Panc1 (cell line): ENCODE data around the gene USP10.

Experiments used
- CTCF ChIP-seq: fragments of 450-650 bp; IDR thresholded peaks from 2 replicates; pipeline ENCODE4 v1.5.1; 2017; ENCODE audit warnings: mild to moderate bottlenecking
- REST ChIP-seq, 2 experiments: IDR thresholded peaks; 2 replicates each; pipeline ENCODE4 v1.6.1; 2011 to 2012; ENCODE audit warnings: low read depth in 2 of 2, control low read depth in 1 of 2, low read length in 1 of 2, mild to moderate bottlenecking in 1 of 2, moderate library complexity in 1 of 2; ENCODE audit not compliant: insufficient read depth in 1 of 2

GRCh38 chr16:84780544-84781376 lies 81.0 kb downstream of the USP10 start:
- TF ChIP-seq CTCF, result no peak
- TF ChIP-seq REST (IDR thresholded peaks at IDR 0.05; ENCODE audit: insufficient read depth in 1 of 2, low read depth in 2 of 2, low read length in 1 of 2), result no peak
